HepG2 (cell line): ENCODE results near the gene CBLB.

Experiments used
- BRD4 ChIP-seq: sonication (generic); formaldehyde crosslinking; IDR thresholded peaks from 2 replicates; pipeline ENCODE4 v1.4.0; 2020; ENCODE audit warnings: missing genetic modification reagents
- KDM4B ChIP-seq: sonication (generic); formaldehyde crosslinking; IDR thresholded peaks from 2 replicates; pipeline ENCODE4 v1.4.0; 2020; ENCODE audit warnings: missing genetic modification reagents
- MAX ChIP-seq: IDR thresholded peaks from 2 replicates; pipeline ENCODE4 v1.6.1; 2012; ENCODE audit warnings: inconsistent platforms
- MXI1 ChIP-seq: IDR thresholded peaks from 3 replicates; pipeline ENCODE4 v1.6.1; 2012; ENCODE audit warnings: low read depth, low read length, inconsistent platforms, borderline replicate concordance
- POLR2A ChIP-seq, 2 experiments: IDR thresholded peaks; 2 replicates each; pipeline ENCODE4 v1.6.1; 2011; ENCODE audit warnings: low read depth in 2 of 2, low read length in 2 of 2, mild to moderate bottlenecking in 1 of 2, moderate library complexity in 1 of 2; ENCODE audit not compliant: insufficient read depth in 1 of 2
- SALL2 ChIP-seq: sonication (generic); formaldehyde crosslinking; IDR thresholded peaks from 2 replicates; pipeline ENCODE4 v1.8.1; 2023; ENCODE audit warnings: mild to moderate bottlenecking, missing genetic modification reagents, inconsistent platforms
- ZFP36 ChIP-seq: fragments of 150-350 bp; IDR thresholded peaks from 2 replicates; pipeline ENCODE4 v1.6.1; 2018; ENCODE audit warnings: borderline replicate concordance, low read length, low read depth; ENCODE audit not compliant: partially characterized antibody

- no peak for TF ChIP-seq SALL2 (CRISPR knock-in tag)
- no peak for TF ChIP-seq MAX
- TF ChIP-seq KDM4B (CRISPR knock-in tag), result no peak
- TF ChIP-seq ZFP36, result no peak
- no peak for TF ChIP-seq POLR2A (IDR thresholded peaks at IDR 0.05; ENCODE audit: insufficient read depth in 1 of 2, low read depth in 2 of 2, low read length in 2 of 2)
- no peak for TF ChIP-seq MXI1
- no peak for TF ChIP-seq BRD4
Measured at GRCh38 chr3:105863608-105864007, 5.2 kb downstream of the CBLB start.
